ENCODE results near the gene PAK5. TPM values are rescaled to one million over a fixed set of nuclear protein-coding genes. Genes with fewer than 3 reads are reported as not detected.

The PAK5 gene
- total and polyA plus RNA-seq, 2 of the 13 experiments (the other 11 are each of a cell fraction or from before 2014, with no cell fraction given) = not detected

DNA sequence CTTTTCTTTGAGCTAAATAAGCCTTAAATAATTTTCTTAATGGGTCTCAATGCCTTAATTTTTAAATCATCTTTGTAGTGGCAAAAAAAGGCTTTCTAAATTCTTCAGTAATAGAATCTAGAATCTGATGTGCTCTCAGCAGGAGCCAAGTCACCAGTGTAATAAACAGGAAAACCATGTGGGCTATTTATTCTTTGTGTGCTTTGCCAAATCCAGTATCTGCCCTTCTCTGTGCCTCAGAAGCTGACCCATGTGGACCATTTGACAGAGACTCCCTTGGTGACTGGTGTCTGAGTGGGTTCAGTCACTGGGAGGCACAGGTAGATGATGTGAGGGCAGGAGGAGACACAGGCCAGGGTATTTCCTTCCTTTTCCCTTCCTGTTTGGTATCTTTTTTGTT is 152.9 kb downstream of the PAK5 start (continued):
- TF ChIP-seq, protein P1, sequence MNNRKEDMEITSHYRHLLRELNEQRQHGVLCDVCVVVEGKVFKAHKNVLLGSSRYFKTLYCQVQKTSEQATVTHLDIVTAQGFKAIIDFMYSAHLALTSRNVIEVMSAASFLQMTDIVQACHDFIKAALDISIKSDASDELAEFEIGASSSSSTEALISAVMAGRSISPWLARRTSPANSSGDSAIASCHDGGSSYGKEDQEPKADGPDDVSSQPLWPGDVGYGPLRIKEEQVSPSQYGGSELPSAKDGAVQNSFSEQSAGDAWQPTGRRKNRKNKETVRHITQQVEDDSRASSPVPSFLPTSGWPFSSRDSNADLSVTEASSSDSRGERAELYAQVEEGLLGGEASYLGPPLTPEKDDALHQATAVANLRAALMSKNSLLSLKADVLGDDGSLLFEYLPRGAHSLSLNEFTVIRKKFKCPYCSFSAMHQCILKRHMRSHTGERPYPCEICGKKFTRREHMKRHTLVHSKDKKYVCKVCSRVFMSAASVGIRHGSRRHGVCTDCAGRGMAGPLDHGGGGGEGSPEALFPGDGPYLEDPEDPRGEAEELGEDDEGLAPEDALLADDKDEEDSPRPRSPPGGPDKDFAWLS (CRISPR knock-in tag; IDR thresholded peaks at IDR 0.05; ENCODE audit: borderline replicate concordance) = no peak
- TF ChIP-seq KLF9 (CRISPR knock-in tag; IDR thresholded peaks at IDR 0.05; ENCODE audit: low read depth) (no peak), DPF2 (CRISPR knock-in tag; IDR thresholded peaks at IDR 0.05; ENCODE audit: borderline replicate concordance, low read depth) (no peak), EZH2 (conservative IDR thresholded peaks at IDR 0.05; ENCODE audit: low read depth, low read length) (no peak)
- TF ChIP-seq, protein P2, sequence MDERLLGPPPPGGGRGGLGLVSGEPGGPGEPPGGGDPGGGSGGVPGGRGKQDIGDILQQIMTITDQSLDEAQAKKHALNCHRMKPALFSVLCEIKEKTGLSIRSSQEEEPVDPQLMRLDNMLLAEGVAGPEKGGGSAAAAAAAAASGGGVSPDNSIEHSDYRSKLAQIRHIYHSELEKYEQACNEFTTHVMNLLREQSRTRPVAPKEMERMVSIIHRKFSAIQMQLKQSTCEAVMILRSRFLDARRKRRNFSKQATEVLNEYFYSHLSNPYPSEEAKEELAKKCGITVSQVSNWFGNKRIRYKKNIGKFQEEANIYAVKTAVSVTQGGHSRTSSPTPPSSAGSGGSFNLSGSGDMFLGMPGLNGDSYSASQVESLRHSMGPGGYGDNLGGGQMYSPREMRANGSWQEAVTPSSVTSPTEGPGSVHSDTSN (CRISPR knock-in tag; IDR thresholded peaks at IDR 0.05) = no peak

DNA sequence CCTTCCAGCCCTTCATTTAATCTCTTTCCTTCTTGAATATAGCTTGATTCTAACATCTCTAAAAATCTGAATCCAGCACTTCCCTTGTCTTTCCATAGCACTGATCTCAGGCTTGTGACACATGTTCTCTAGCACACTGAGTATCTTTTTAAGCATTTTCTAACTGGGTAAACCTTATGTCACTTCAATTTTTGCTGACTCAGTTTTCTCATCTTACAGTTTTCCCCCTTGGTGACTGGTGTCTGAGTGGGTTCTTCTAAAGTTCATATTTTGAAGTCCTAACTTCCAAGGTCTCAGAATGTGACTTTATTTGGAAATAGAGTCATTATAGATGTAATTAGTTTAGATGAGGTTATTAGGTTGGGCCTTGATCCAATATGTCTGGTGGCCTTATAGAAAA is 153.9 kb downstream of the PAK5 start:
- Histone ChIP-seq H4K20me1 (ENCODE audit: insufficient read depth, low read length) (no peaks in the 10 kb centered on the region), H3K4me2 (ENCODE audit: low read depth, low read length) (no peak overlapping the region), H3K4me3 (replicated peaks in 1 of 3; ENCODE audit: insufficient read depth in 1 of 3, low read depth in 2 of 3, low read length in 3 of 3) (no peak overlapping the region), H2AFZ (ENCODE audit: low read length) (no peak overlapping the region), H3K79me2 (ENCODE audit: insufficient read depth, low read length) (no peaks in the 10 kb centered on the region), H3K9ac (ENCODE audit: insufficient read depth, low read depth, low read length) (no peak overlapping the region), H3K27ac (ENCODE audit: extremely low read length, insufficient read depth, low read length) (no peak overlapping the region), H3K9me3 (ENCODE audit: low read length) (no peaks in the 10 kb centered on the region), H3K4me1 (ENCODE audit: insufficient read depth, low read length) (no peaks in the 10 kb centered on the region), H3K27me3 (ENCODE audit: control insufficient read depth in 1 of 2, insufficient read depth in 2 of 2, low read length in 2 of 2) (no peaks in the 10 kb centered on the region), H3K36me3 (replicated peaks in 1 of 2; ENCODE audit: control insufficient read depth in 1 of 2, insufficient read depth in 2 of 2, low read length in 2 of 2) (no peaks in the 10 kb centered on the region)
- TF ChIP-seq NFKB2 (CRISPR knock-in tag; IDR thresholded peaks at IDR 0.05; ENCODE audit: borderline replicate concordance) (no peak), MAFF (IDR thresholded peaks at IDR 0.05; ENCODE audit: low read depth, low read length) (peak; percentile 99), SMARCE1 (IDR thresholded peaks at IDR 0.05; ENCODE audit: borderline replicate concordance) (no peak), MAFK (conservative IDR thresholded peaks at IDR 0.05 in 1 of 2, IDR thresholded peaks at IDR 0.05 in 1 of 2; ENCODE audit: low read length in 2 of 2) (peak; percentile 98 to 100)
- no TSS peak for BruUV-seq (replicated peaks)
- ChIA-PET POLR2A (no interaction called here), CTCF (ENCODE audit: low intra/inter-chr PET ratio, low total read pairs) (no interaction called here)
- FAIRE-seq (no peak), DNase-seq (ENCODE audit: low spot score) (no peak), ATAC-seq (no peak)
- intact Hi-C loops (cut with micrococcal nuclease; ENCODE audit: unreplicated experiment) = no loop called here
- in situ Hi-C loops (cut with HindIII; ENCODE audit: extremely low pct_ligation_motif_present, low pct_unique_long_range_greater_than_20kb) = no loop called here
